Parathyroid adenoma (tissue), 2 donors: ENCODE data around the gene SPPL3.

ENCODE experiments used
- H2AFZ ChIP-seq: fragments of 300-600 bp; sonication (generic); one replicate; pipeline ENCODE4 v1.7.0; 2017; ENCODE audit warnings: antibody characterized with exemption, mild to moderate bottlenecking
- H3K27ac ChIP-seq: fragments of 300-600 bp; sonication (generic); one replicate; pipeline ENCODE4 v1.7.0; 2017
- H3K27me3 ChIP-seq: fragments of 300-600 bp; sonication (generic); one replicate; pipeline ENCODE4 v1.7.0; 2017; ENCODE audit warnings: low read length; ENCODE audit not compliant: control insufficient read depth, insufficient read depth
- H3K36me3 ChIP-seq: fragments of 300-600 bp; sonication (generic); one replicate; pipeline ENCODE4 v1.7.0; 2017; ENCODE audit warnings: low read length; ENCODE audit not compliant: control insufficient read depth, insufficient read depth
- H3K4me1 ChIP-seq: fragments of 300-600 bp; sonication (generic); one replicate; pipeline ENCODE4 v1.7.0; 2017; ENCODE audit warnings: control low read depth
- H3K4me2 ChIP-seq: fragments of 300-600 bp; sonication (generic); one replicate; pipeline ENCODE4 v1.7.0; 2017; ENCODE audit warnings: low read length
- H3K4me3 ChIP-seq: fragments of 300-600 bp; sonication (generic); one replicate; pipeline ENCODE4 v1.7.0; 2017; ENCODE audit warnings: low read depth, low read length
- H3K79me2 ChIP-seq: fragments of 300-600 bp; sonication (generic); one replicate; pipeline ENCODE4 v1.7.0; 2017; ENCODE audit warnings: control low read depth
- H3K9ac ChIP-seq: fragments of 300-600 bp; sonication (generic); one replicate; pipeline ENCODE4 v1.7.0; 2017; ENCODE audit warnings: mild to moderate bottlenecking
- H3K9me3 ChIP-seq: fragments of 300-600 bp; sonication (generic); one replicate; pipeline ENCODE4 v1.7.0; 2017; ENCODE audit warnings: low read length; ENCODE audit not compliant: control insufficient read depth
- TF ChIP-seq, protein P1 (sequence below): fragments of 300-600 bp; sonication (generic); IDR thresholded peaks from one replicate; pipeline ENCODE4 v1.7.0; 2017; ENCODE audit warnings: antibody characterized with exemption, mild to moderate bottlenecking
- donor health status: primary hyperparathyroidism.

The SPPL3 gene

DNA sequence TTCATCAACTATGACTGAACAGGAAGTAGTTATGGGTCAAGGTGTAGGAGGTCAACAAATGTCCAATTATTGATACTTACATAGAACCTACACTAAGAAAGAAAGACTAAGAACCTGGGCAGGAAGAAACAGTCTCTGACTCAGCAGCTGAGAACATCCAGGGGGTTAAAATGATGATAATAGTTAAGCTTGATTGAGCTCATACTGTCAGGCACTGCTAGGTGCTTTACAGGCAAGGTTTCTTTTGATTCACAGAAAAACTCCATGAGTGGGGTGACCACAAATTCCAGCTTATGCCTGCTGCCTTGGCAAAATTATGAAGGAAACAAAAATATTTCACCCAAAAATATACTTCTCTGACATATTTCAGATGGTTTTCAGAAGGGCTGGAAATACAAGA is 103.5 kb downstream of the SPPL3 start:
- Histone ChIP-seq H3K79me2 (peaks cover 23% of the 10 kb centered on the region), H3K9ac (no peak overlapping the region), H3K4me1 (peaks cover 5% of the 10 kb centered on the region), H3K4me2 (no peak overlapping the region), H3K36me3 (no peaks in the 10 kb centered on the region), H3K27me3 (no peaks in the 10 kb centered on the region), H2AFZ (no peak overlapping the region), H3K27ac (no peak overlapping the region), H3K9me3 (no peaks in the 10 kb centered on the region), H3K4me3 (no peak overlapping the region)
- TF ChIP-seq, protein P1, sequence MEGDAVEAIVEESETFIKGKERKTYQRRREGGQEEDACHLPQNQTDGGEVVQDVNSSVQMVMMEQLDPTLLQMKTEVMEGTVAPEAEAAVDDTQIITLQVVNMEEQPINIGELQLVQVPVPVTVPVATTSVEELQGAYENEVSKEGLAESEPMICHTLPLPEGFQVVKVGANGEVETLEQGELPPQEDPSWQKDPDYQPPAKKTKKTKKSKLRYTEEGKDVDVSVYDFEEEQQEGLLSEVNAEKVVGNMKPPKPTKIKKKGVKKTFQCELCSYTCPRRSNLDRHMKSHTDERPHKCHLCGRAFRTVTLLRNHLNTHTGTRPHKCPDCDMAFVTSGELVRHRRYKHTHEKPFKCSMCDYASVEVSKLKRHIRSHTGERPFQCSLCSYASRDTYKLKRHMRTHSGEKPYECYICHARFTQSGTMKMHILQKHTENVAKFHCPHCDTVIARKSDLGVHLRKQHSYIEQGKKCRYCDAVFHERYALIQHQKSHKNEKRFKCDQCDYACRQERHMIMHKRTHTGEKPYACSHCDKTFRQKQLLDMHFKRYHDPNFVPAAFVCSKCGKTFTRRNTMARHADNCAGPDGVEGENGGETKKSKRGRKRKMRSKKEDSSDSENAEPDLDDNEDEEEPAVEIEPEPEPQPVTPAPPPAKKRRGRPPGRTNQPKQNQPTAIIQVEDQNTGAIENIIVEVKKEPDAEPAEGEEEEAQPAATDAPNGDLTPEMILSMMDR: no peak

DNA sequence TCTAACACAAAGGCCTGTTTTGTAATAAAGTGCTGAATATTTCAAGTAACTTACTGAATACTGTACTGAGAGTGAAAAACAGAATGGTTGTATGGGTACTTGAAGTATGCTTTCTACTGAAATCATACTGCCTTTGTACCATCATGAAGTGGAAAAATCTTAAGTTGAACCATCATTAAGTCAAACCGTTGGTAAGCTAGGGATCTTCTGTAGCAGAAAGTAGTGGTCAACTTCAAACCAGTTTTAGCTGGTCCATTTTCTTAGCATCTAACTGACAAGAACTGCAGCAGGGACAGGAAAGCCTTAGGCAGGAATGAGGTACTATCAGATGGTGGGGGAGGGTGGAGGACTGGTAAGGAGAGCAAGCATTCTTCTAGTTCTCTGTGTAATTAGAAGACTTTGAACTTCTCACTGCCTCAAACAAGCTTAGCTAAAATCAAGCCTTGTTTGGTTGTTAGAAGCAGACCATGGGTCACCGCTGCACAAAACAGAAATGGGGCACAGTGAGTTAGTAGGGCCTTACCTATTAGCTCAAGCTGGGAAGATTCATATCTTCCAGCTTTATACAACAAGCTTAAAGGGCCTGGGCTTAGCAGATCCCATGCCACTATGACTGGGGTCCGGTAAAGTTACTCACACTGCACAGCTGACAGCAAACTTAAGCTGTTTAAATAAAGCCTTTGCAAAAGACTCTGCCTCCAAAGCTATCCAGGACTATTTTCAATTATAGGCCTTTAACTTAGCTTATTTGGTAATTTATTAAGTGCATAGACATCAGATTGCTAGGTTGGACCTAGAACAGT is 104.7 kb downstream of the SPPL3 start:
- Histone ChIP-seq H3K9me3 (no peaks in the 10 kb centered on the region), H3K36me3 (no peaks in the 10 kb centered on the region), H3K4me1 (peaks cover 5% of the 10 kb centered on the region), H3K4me3 (no peak overlapping the region), H2AFZ (no peak overlapping the region), H3K79me2 (peaks cover 23% of the 10 kb centered on the region), H3K9ac (no peak overlapping the region), H3K27me3 (no peaks in the 10 kb centered on the region), H3K4me2 (no peak overlapping the region), H3K27ac (no peak overlapping the region)
- TF ChIP-seq, protein P1: no peak

DNA sequence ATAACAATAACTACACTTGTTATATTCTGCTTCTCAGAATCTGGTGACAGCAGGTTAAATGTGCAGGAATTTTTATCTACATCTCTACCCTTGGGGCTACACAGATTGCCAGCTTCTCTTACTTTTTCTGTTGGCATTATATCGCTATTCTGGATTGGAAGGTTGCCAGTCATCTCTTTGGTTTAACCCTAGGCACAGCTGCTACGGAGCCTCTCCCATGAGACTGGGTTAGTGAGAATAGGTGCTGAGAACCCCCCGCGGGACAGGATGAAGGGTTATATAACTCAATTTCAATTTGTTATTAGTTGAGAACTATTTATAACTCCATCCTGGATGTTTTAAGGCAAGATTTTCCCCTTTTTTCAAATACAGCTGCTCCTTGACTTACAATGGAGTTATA is 105.5 kb downstream of the SPPL3 start:
- Histone ChIP-seq H3K27me3 (no peaks in the 10 kb centered on the region), H3K79me2 (peaks cover 20% of the 10 kb centered on the region), H3K4me3 (no peak overlapping the region), H3K27ac (no peak overlapping the region), H3K9ac (no peak overlapping the region), H3K36me3 (no peaks in the 10 kb centered on the region), H3K4me2 (no peak overlapping the region), H3K9me3 (no peaks in the 10 kb centered on the region), H2AFZ (no peak overlapping the region), H3K4me1 (peaks cover 5% of the 10 kb centered on the region)
- TF ChIP-seq, protein P1: no peak

DNA sequence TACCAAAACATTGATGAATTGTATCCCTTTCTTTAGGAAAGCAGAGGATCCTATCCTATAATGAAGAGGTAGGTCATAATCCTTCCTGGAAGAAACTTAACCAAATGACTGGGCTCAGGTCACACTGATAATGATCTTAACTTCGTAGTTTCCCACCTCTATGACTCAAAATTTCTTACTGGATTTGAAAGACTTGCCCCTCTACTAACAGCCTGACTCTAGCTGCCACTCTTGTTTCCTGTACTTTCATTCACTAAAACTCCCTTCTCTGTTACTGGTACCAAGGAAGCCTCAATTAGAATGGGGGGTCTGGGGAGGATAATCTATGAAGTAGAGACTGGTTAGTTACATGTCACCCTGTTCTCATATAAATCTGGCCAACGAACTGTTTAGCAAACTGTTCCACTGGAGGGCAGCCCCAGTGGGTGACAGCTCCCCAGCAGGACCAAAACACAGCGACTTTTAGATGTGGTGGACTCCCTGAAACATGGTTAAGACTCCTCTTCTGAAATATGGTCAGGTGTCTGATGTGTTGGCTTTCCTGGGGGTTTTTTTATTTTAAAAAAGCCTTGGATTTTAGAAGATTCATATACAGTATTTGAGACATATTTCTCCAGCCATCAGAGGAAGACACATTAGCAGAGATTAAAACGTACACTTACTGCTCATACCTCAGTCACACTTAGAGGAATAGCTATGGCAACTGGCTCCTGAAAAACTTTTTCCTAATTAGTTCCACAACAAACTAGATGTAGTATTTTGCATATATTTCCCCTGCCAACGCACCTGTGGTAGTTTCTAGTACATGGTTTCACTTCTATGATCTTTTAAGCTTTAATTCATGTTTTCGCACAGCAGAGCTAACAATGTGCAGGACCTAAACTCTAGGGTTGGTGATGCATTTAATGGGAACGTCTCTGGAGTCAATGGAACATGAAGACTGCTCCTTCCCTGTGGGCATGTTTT is 106.2 kb downstream of the SPPL3 start:
- TF ChIP-seq, protein P1: no peak
- no peak overlapping the region for H2AFZ ChIP-seq
- H3K36me3 ChIP-seq: no peaks in the 10 kb centered on the region
- no peaks in the 10 kb centered on the region for H3K27me3 ChIP-seq
- H3K4me2 ChIP-seq: no peak overlapping the region
- no peaks in the 10 kb centered on the region for H3K9me3 ChIP-seq
- H3K27ac ChIP-seq: no peak overlapping the region
- peaks cover 5% of the 10 kb centered on the region for H3K4me1 ChIP-seq
- peaks cover 18% of the 10 kb centered on the region for H3K79me2 ChIP-seq
- H3K9ac ChIP-seq: no peak overlapping the region
- H3K4me3 ChIP-seq: no peak overlapping the region
